Osteocyte (in vitro differentiated cells): ENCODE data around the gene LRRC1. TPM values are rescaled to one million over a fixed set of nuclear protein-coding genes. Genes with fewer than 3 reads are reported as not detected.

Source experiments
- DNase-seq: peaks from one replicate; pipeline ENCODE4 v3.0.0; 2021; ENCODE audit warnings: mixed read lengths; ENCODE audit not compliant: unreplicated experiment; ENCODE audit errors: extremely low spot score
- H3K27ac Mint-ChIP-seq: one replicate; pipeline ENCODE4 v1.8.0; 2021; ENCODE audit warnings: mild to moderate bottlenecking, mixed read lengths; ENCODE audit not compliant: unreplicated experiment
- H3K27me3 Mint-ChIP-seq: one replicate; pipeline ENCODE4 v1.8.0; 2021; ENCODE audit warnings: mixed read lengths; ENCODE audit not compliant: unreplicated experiment
- H3K36me3 Mint-ChIP-seq: one replicate; pipeline ENCODE4 v1.8.0; 2021; ENCODE audit warnings: mixed read lengths; ENCODE audit not compliant: unreplicated experiment
- H3K4me1 Mint-ChIP-seq: one replicate; pipeline ENCODE4 v1.8.0; 2021; ENCODE audit warnings: mixed read lengths; ENCODE audit not compliant: unreplicated experiment
- H3K4me3 Mint-ChIP-seq: one replicate; pipeline ENCODE4 v1.8.0; 2021; ENCODE audit warnings: mild to moderate bottlenecking, moderate library complexity, mixed read lengths; ENCODE audit not compliant: unreplicated experiment
- H3K9me3 Mint-ChIP-seq: one replicate; pipeline ENCODE4 v1.8.0; 2021; ENCODE audit warnings: mixed read lengths; ENCODE audit not compliant: unreplicated experiment
- CTCF ChIP-seq: fragments of 200-600 bp; sonication (generic); IDR thresholded peaks from 2 replicates; pipeline ENCODE4 v1.5.0; 2021; ENCODE audit warnings: antibody characterized with exemption, mild to moderate bottlenecking, moderate library complexity
- total RNA-seq: library from RNA; stranded (reverse); gene quantifications from 2 replicates; pipeline ENCODE4 v1.2.1, GENCODE V29; 2021

LRRC1 gene
- total RNA-seq, 1 donor from 2014 or later: 7.4 TPM

GRCh38 chr6:53752856-53753255, 41.9 kb upstream of the LRRC1 start:
- no peak for DNase-seq
- H3K4me1 Mint-ChIP-seq: peaks cover 4% of the 10 kb centered on the region
- TF ChIP-seq CTCF: no peak
- H3K4me3 Mint-ChIP-seq: no peak overlapping the region
- H3K27me3 Mint-ChIP-seq: no peaks in the 10 kb centered on the region
- H3K36me3 Mint-ChIP-seq: no peaks in the 10 kb centered on the region
- no peak overlapping the region for H3K27ac Mint-ChIP-seq
- H3K9me3 Mint-ChIP-seq: no peaks in the 10 kb centered on the region

DNA sequence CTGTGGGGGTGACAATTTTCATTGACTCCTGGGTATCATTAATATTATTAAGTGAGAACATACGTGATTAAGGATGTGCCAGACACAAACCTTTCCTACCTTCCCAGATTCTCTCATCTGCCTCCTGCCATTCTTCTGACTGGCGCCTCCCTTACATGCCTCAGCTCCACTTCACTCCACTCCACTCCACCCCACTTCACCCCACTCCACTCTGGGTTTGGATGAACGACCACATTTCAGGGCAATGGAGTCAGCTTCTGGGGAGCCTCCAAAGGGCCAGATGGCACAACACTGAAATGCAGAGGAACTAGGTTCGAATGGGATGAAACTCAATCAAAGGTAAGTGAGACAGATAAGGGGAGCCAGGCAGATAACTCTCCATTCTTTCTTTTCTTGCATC, 40.5 kb upstream of the LRRC1 start:
- Mint-ChIP-seq H3K36me3 (no peaks in the 10 kb centered on the region), H3K4me1 (peaks cover 4% of the 10 kb centered on the region), H3K4me3 (no peak overlapping the region), H3K9me3 (no peaks in the 10 kb centered on the region), H3K27ac (no peak overlapping the region), H3K27me3 (no peaks in the 10 kb centered on the region)
- no peak for TF ChIP-seq CTCF
- DNase-seq: no peak

DNA sequence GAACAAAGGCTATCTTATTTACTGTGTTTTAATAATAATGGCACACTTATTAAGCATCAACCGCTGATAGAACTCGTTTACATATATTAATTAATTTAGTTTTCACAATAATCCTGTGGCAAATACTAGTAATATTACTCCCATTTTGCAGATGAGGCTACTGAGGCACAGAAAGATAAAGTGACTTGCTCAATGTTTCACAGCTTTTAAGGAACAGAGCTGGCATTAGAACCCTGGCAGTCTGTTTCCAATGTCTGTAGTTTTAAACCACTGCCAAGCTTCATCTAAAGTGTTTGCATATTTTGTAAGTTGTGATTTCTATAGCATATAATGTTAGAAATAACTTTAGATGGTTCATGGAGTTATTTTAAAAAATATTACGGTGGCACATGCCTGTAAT, 38.4 kb upstream of the LRRC1 start:
- no peak for TF ChIP-seq CTCF
- no peak for DNase-seq
- Mint-ChIP-seq H3K9me3 (no peaks in the 10 kb centered on the region), H3K4me1 (peaks cover 4% of the 10 kb centered on the region), H3K27ac (no peak overlapping the region), H3K4me3 (no peak overlapping the region), H3K36me3 (no peaks in the 10 kb centered on the region), H3K27me3 (no peaks in the 10 kb centered on the region)

- no peaks in the 10 kb centered on the region for H3K36me3 Mint-ChIP-seq
- H3K4me1 Mint-ChIP-seq: no peaks in the 10 kb centered on the region
- no peak overlapping the region for H3K4me3 Mint-ChIP-seq
- H3K27me3 Mint-ChIP-seq: no peaks in the 10 kb centered on the region
- no peak for TF ChIP-seq CTCF
- H3K27ac Mint-ChIP-seq: no peak overlapping the region
- no peaks in the 10 kb centered on the region for H3K9me3 Mint-ChIP-seq
- DNase-seq: no peak
These were observed 36.3 kb upstream of the LRRC1 start for GRCh38 chr6:53758496-53758895.

- Mint-ChIP-seq H3K4me3 (no peak overlapping the region), H3K4me1 (no peaks in the 10 kb centered on the region), H3K27me3 (no peaks in the 10 kb centered on the region), H3K36me3 (no peaks in the 10 kb centered on the region), H3K9me3 (peaks cover 7% of the 10 kb centered on the region), H3K27ac (no peak overlapping the region)
- no peak for TF ChIP-seq CTCF
- DNase-seq: no peak
These were observed 33.8 kb upstream of the LRRC1 start for GRCh38 chr6:53761036-53761435.
